ENCODE data around the gene CCDC27. TPM values are rescaled to one million over a fixed set of nuclear protein-coding genes. Genes with fewer than 3 reads are reported as not detected.

Gene CCDC27
- total RNA-seq, 1 experiment from 2014 or later = not detected

- Histone ChIP-seq H3K27me3 (ENCODE audit: low read length) (peaks cover 79% of the 10 kb centered on the region), H4K20me1 (ENCODE audit: low read length) (no peaks in the 10 kb centered on the region), H3K9ac (ENCODE audit: low read length) (no peak overlapping the region), H2AFZ (ENCODE audit: low read length) (no peak overlapping the region), H3K4me1 (ENCODE audit: insufficient read depth, low read length) (no peaks in the 10 kb centered on the region), H3K36me3 (ENCODE audit: low read depth, low read length) (no peaks in the 10 kb centered on the region), H3K9me3 (ENCODE audit: low read length) (no peaks in the 10 kb centered on the region), H3K9me2 (replicated peaks; ENCODE audit: low read length) (no peaks in the 10 kb centered on the region), H3F3A (ENCODE audit: low read length, unreplicated experiment) (no peaks in the 10 kb centered on the region), H3K27ac (ENCODE audit: low read length) (no peak overlapping the region), H3K4me3 (ENCODE audit: low read length) (no peak overlapping the region), H3K79me2 (ENCODE audit: low read length) (no peaks in the 10 kb centered on the region), H3K4me2 (ENCODE audit: low read length) (no peak overlapping the region)
- TF ChIP-seq CTCF (conservative IDR thresholded peaks at IDR 0.05; ENCODE audit: low read depth, low read length) = no peak
- no peak for TF ChIP-seq EZH2 (IDR thresholded peaks at IDR 0.05; ENCODE audit: low read length, unreplicated experiment)
- no peak for TF ChIP-seq EZH2phosphoT487 (IDR thresholded peaks at IDR 0.05; ENCODE audit: borderline replicate concordance, low read length)
- POLR2A ChIA-PET (ENCODE audit: unreplicated experiment) = no interaction called here
- BruUV-seq (replicated peaks) = no TSS peak
- no peak for ATAC-seq
- CTCF ChIA-PET = no interaction called here
- DNase-seq = no peak
- intact Hi-C loops (cut with micrococcal nuclease) = no loop called here
Measured at GRCh38 chr1:3756394-3756793, 4.1 kb downstream of the CCDC27 start.

- H3F3A ChIP-seq (ENCODE audit: low read length, unreplicated experiment) = no peaks in the 10 kb centered on the region
- no peaks in the 10 kb centered on the region for H3K4me1 ChIP-seq (ENCODE audit: insufficient read depth, low read length)
- ATAC-seq (no peak), DNase-seq (no peak)
- no peaks in the 10 kb centered on the region for H3K79me2 ChIP-seq (ENCODE audit: low read length)
- POLR2A ChIA-PET (ENCODE audit: unreplicated experiment) = no interaction called here
- CTCF ChIA-PET = no interaction called here
- intact Hi-C loops (cut with micrococcal nuclease) = no loop called here
- no peak overlapping the region for H3K4me3 ChIP-seq (ENCODE audit: low read length)
- no peak overlapping the region for H3K4me2 ChIP-seq (ENCODE audit: low read length)
- peaks cover 80% of the 10 kb centered on the region for H3K27me3 ChIP-seq (ENCODE audit: low read length)
- no peaks in the 10 kb centered on the region for H4K20me1 ChIP-seq (ENCODE audit: low read length)
- no peak overlapping the region for H3K9ac ChIP-seq (ENCODE audit: low read length)
- H3K27ac ChIP-seq (ENCODE audit: low read length) = no peak overlapping the region
- H2AFZ ChIP-seq (ENCODE audit: low read length) = no peak overlapping the region
- no peaks in the 10 kb centered on the region for H3K9me2 ChIP-seq (replicated peaks; ENCODE audit: low read length)
- no peak for TF ChIP-seq CTCF (conservative IDR thresholded peaks at IDR 0.05; ENCODE audit: low read depth, low read length)
- TF ChIP-seq EZH2 (IDR thresholded peaks at IDR 0.05; ENCODE audit: low read length, unreplicated experiment) = no peak
- TF ChIP-seq EZH2phosphoT487 (IDR thresholded peaks at IDR 0.05; ENCODE audit: borderline replicate concordance, low read length) = no peak
- no peaks in the 10 kb centered on the region for H3K36me3 ChIP-seq (ENCODE audit: low read depth, low read length)
- no TSS peak for BruUV-seq (replicated peaks)
- no peaks in the 10 kb centered on the region for H3K9me3 ChIP-seq (ENCODE audit: low read length)
Measured at GRCh38 chr1:3759164-3759563, 6.9 kb downstream of the CCDC27 start.

GRCh38 chr1:3759796-3760195 lies 7.5 kb downstream of the CCDC27 start:
- no peak for ATAC-seq
- CTCF ChIA-PET = no interaction called here
- DNase-seq = no peak
- Histone ChIP-seq H3K79me2 (ENCODE audit: low read length) (no peaks in the 10 kb centered on the region), H2AFZ (ENCODE audit: low read length) (no peak overlapping the region), H3K4me3 (ENCODE audit: low read length) (no peak overlapping the region), H4K20me1 (ENCODE audit: low read length) (no peaks in the 10 kb centered on the region), H3K27me3 (ENCODE audit: low read length) (peaks cover 82% of the 10 kb centered on the region), H3K9me3 (ENCODE audit: low read length) (no peaks in the 10 kb centered on the region), H3F3A (ENCODE audit: low read length, unreplicated experiment) (no peaks in the 10 kb centered on the region), H3K9ac (ENCODE audit: low read length) (no peak overlapping the region), H3K36me3 (ENCODE audit: low read depth, low read length) (no peaks in the 10 kb centered on the region), H3K4me1 (ENCODE audit: insufficient read depth, low read length) (no peaks in the 10 kb centered on the region), H3K4me2 (ENCODE audit: low read length) (no peak overlapping the region), H3K27ac (ENCODE audit: low read length) (no peak overlapping the region), H3K9me2 (replicated peaks; ENCODE audit: low read length) (no peaks in the 10 kb centered on the region)
- no peak for TF ChIP-seq CTCF (conservative IDR thresholded peaks at IDR 0.05; ENCODE audit: low read depth, low read length)
- no peak for TF ChIP-seq EZH2 (IDR thresholded peaks at IDR 0.05; ENCODE audit: low read length, unreplicated experiment)
- TF ChIP-seq EZH2phosphoT487 (IDR thresholded peaks at IDR 0.05; ENCODE audit: borderline replicate concordance, low read length) = no peak
- POLR2A ChIA-PET (ENCODE audit: unreplicated experiment) = no interaction called here
- no TSS peak for BruUV-seq (replicated peaks)
- intact Hi-C loops (cut with micrococcal nuclease) = no loop called here
